Astrocyte (in vitro differentiated cells and primary cell): ENCODE results near the gene CELF2. TPM values are rescaled to one million over a fixed set of nuclear protein-coding genes. Genes with fewer than 3 reads are reported as not detected.

Source experiments
- DNase-seq: peaks from one replicate; pipeline ENCODE4 v3.0.0-alpha.2; 2010; ENCODE audit warnings: low read depth
- FAIRE-seq: peaks from 2 replicates; lab custom pipeline; 2011; peaks lifted over from hg19 to GRCh38; lab: Jason Lieb, UNC
- H2AFZ ChIP-seq: 2 replicates; pipeline ENCODE4 v1.6.0; 2012; ENCODE audit warnings: low read depth, low read length, inconsistent platforms
- H3K27ac ChIP-seq: 2 replicates; pipeline ENCODE4 v1.5.1; 2011; ENCODE audit warnings: low read depth, low read length, inconsistent platforms
- H3K27me3 ChIP-seq: 2 replicates; pipeline ENCODE4 v1.6.0; 2011; ENCODE audit warnings: low read length, inconsistent platforms; ENCODE audit not compliant: insufficient read depth
- H3K36me3 ChIP-seq: 2 replicates; pipeline ENCODE4 v1.5.1; 2011; ENCODE audit warnings: low read length, inconsistent platforms; ENCODE audit not compliant: insufficient read depth
- H3K4me1 ChIP-seq: 2 replicates; pipeline ENCODE4 v1.5.1; 2011; ENCODE audit warnings: low read length, inconsistent platforms; ENCODE audit not compliant: insufficient read depth
- H3K4me2 ChIP-seq: 2 replicates; pipeline ENCODE4 v1.6.0; 2012; ENCODE audit warnings: low read length, inconsistent platforms
- H3K4me3 ChIP-seq: 2 replicates; pipeline ENCODE4 v1.5.1; 2011; ENCODE audit warnings: low read depth, mild to moderate bottlenecking, low read length, inconsistent platforms; ENCODE audit not compliant: insufficient read depth
- H3K79me2 ChIP-seq: 2 replicates; pipeline ENCODE4 v1.6.0; 2012; ENCODE audit warnings: mild to moderate bottlenecking, low read length, inconsistent platforms; ENCODE audit not compliant: insufficient read depth
- H3K9ac ChIP-seq: 2 replicates; pipeline ENCODE4 v1.6.0; 2012; ENCODE audit warnings: mild to moderate bottlenecking, low read length, inconsistent platforms
- H3K9me3 ChIP-seq: 2 replicates; pipeline ENCODE4 v1.5.1; 2012; ENCODE audit warnings: low read depth, mild to moderate bottlenecking, low read length, inconsistent platforms; ENCODE audit not compliant: insufficient read depth
- H4K20me1 ChIP-seq: 2 replicates; pipeline ENCODE4 v1.6.0; 2012; ENCODE audit warnings: low read length, inconsistent platforms; ENCODE audit not compliant: insufficient read depth
- H3K27ac Mint-ChIP-seq: one replicate; pipeline ENCODE4 v1.8.0; 2021; ENCODE audit warnings: mild to moderate bottlenecking, mixed read lengths; ENCODE audit not compliant: unreplicated experiment
- H3K27me3 Mint-ChIP-seq: one replicate; pipeline ENCODE4 v1.8.0; 2021; ENCODE audit warnings: low read depth, mixed read lengths; ENCODE audit not compliant: unreplicated experiment
- H3K36me3 Mint-ChIP-seq: one replicate; pipeline ENCODE4 v1.8.0; 2021; ENCODE audit warnings: low read depth, mixed read lengths; ENCODE audit not compliant: unreplicated experiment
- H3K4me1 Mint-ChIP-seq: one replicate; pipeline ENCODE4 v1.8.0; 2021; ENCODE audit warnings: low read depth, mixed read lengths; ENCODE audit not compliant: unreplicated experiment
- H3K4me3 Mint-ChIP-seq: one replicate; pipeline ENCODE4 v1.8.0; 2021; ENCODE audit warnings: mild to moderate bottlenecking, moderate library complexity, mixed read lengths; ENCODE audit not compliant: unreplicated experiment
- H3K9me3 Mint-ChIP-seq: one replicate; pipeline ENCODE4 v1.8.0; 2021; ENCODE audit warnings: mild to moderate bottlenecking, mixed read lengths; ENCODE audit not compliant: unreplicated experiment
- EZH2 ChIP-seq: IDR thresholded peaks from 2 replicates; pipeline ENCODE4 v1.6.1; 2012; ENCODE audit warnings: mild to moderate bottlenecking, low read length, inconsistent platforms; ENCODE audit not compliant: insufficient read depth
- total RNA-seq: library from RNA; stranded (reverse); gene quantifications from 2 replicates; pipeline ENCODE4 v1.2.1, GENCODE V29; 2021
- TF ChIP-seq, protein P1 (sequence below): IDR thresholded peaks from 2 replicates; pipeline ENCODE4 v1.5.1; 2011; ENCODE audit warnings: low read depth, mild to moderate bottlenecking, inconsistent platforms, low read length, moderate library complexity; ENCODE audit not compliant: insufficient read depth

CELF2 gene
- total RNA-seq, 1 donor from 2014 or later, result 76.1 TPM

GRCh38 chr10:11311027-11311426 is 293.4 kb downstream of the CELF2 start:
- FAIRE-seq (no peak), DNase-seq (no peak)
- H3K9me3 ChIP-seq, result peaks cover 3% of the 10 kb centered on the region
- H3K4me1 Mint-ChIP-seq, result no peaks in the 10 kb centered on the region
- TF ChIP-seq, protein P1, sequence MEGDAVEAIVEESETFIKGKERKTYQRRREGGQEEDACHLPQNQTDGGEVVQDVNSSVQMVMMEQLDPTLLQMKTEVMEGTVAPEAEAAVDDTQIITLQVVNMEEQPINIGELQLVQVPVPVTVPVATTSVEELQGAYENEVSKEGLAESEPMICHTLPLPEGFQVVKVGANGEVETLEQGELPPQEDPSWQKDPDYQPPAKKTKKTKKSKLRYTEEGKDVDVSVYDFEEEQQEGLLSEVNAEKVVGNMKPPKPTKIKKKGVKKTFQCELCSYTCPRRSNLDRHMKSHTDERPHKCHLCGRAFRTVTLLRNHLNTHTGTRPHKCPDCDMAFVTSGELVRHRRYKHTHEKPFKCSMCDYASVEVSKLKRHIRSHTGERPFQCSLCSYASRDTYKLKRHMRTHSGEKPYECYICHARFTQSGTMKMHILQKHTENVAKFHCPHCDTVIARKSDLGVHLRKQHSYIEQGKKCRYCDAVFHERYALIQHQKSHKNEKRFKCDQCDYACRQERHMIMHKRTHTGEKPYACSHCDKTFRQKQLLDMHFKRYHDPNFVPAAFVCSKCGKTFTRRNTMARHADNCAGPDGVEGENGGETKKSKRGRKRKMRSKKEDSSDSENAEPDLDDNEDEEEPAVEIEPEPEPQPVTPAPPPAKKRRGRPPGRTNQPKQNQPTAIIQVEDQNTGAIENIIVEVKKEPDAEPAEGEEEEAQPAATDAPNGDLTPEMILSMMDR, result no peak
- no peak for TF ChIP-seq EZH2
- H3K27me3 Mint-ChIP-seq, result no peaks in the 10 kb centered on the region
- H3K27me3 ChIP-seq, result no peaks in the 10 kb centered on the region
- H3K79me2 ChIP-seq, result no peaks in the 10 kb centered on the region
- H3K27ac Mint-ChIP-seq, result no peak overlapping the region
- H3K36me3 ChIP-seq, result no peaks in the 10 kb centered on the region
- no peak overlapping the region for H3K4me3 Mint-ChIP-seq
- H3K9me3 Mint-ChIP-seq, result peaks cover 14% of the 10 kb centered on the region
- no peak overlapping the region for H2AFZ ChIP-seq
- H3K36me3 Mint-ChIP-seq, result peaks cover 57% of the 10 kb centered on the region
- no peaks in the 10 kb centered on the region for H3K4me1 ChIP-seq
- H3K4me2 ChIP-seq, result no peak overlapping the region
- H3K4me3 ChIP-seq, result no peak overlapping the region
- H4K20me1 ChIP-seq, result no peaks in the 10 kb centered on the region
- H3K27ac ChIP-seq, result no peak overlapping the region
- H3K9ac ChIP-seq, result no peak overlapping the region

- Histone ChIP-seq H3K27ac (no peak overlapping the region), H3K4me3 (no peak overlapping the region), H3K79me2 (no peaks in the 10 kb centered on the region), H4K20me1 (no peaks in the 10 kb centered on the region), H2AFZ (no peak overlapping the region), H3K27me3 (no peaks in the 10 kb centered on the region), H3K4me2 (no peak overlapping the region), H3K9ac (no peak overlapping the region), H3K36me3 (no peaks in the 10 kb centered on the region), H3K4me1 (no peaks in the 10 kb centered on the region), H3K9me3 (no peaks in the 10 kb centered on the region)
- Mint-ChIP-seq H3K9me3 (peaks cover 7% of the 10 kb centered on the region), H3K4me3 (no peak overlapping the region), H3K27me3 (no peaks in the 10 kb centered on the region), H3K36me3 (peaks cover 42% of the 10 kb centered on the region), H3K27ac (no peak overlapping the region), H3K4me1 (no peaks in the 10 kb centered on the region)
- DNase-seq (no peak), FAIRE-seq (no peak)
- TF ChIP-seq, protein P1, result no peak
- no peak for TF ChIP-seq EZH2
Observed at GRCh38 chr10:11313463-11313862, 295.8 kb downstream of the CELF2 start.

DNA sequence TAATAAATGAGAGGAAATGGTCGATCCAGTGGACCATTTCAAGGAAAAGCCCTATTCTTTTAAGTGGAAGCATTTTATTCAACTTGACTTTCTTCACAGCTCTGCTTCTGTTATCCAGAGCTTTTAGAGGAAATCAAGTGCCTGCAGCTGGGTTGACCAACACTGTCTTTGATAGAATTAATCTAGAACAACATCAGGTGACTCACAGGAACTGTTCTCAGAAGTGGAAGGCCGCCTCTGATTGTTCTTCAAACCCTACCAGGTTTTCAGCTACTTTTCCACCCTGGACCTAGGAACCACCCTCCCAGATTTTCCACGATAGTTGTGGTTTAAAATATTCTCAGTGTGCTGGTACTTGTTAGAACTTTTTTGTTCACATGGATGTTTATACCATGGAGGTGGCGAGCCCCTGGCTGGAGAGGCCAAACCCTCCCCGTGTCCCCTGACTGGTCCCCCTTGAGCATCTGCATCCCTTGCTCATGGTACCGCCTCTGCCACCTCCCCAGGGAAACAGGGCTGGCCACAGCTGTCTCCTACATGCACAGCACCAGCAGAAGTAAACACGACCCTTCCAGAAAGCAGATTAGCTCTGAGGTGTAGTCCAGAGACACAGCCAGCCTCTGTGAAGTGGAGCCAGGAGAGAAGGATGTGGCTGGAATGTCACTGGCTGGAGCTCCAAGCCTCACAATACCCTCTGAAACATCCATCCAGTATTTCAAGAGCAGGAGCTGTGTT is 300.4 kb downstream of the CELF2 start:
- FAIRE-seq, result no peak
- no peaks in the 10 kb centered on the region for H3K9me3 ChIP-seq
- no peak for TF ChIP-seq EZH2
- TF ChIP-seq, protein P1, result no peak
- Mint-ChIP-seq H3K4me3 (no peak overlapping the region), H3K9me3 (no peaks in the 10 kb centered on the region), H3K27me3 (no peaks in the 10 kb centered on the region), H3K27ac (no peak overlapping the region), H3K36me3 (peaks cover 38% of the 10 kb centered on the region), H3K4me1 (no peaks in the 10 kb centered on the region)
- H3K27ac ChIP-seq, result no peak overlapping the region
- no peaks in the 10 kb centered on the region for H3K27me3 ChIP-seq
- H3K9ac ChIP-seq, result no peak overlapping the region
- H3K4me2 ChIP-seq, result no peak overlapping the region
- H2AFZ ChIP-seq, result no peak overlapping the region
- no peak for DNase-seq
- no peak overlapping the region for H3K4me3 ChIP-seq
- no peaks in the 10 kb centered on the region for H3K79me2 ChIP-seq
- H3K4me1 ChIP-seq, result no peaks in the 10 kb centered on the region
- no peaks in the 10 kb centered on the region for H3K36me3 ChIP-seq
- no peaks in the 10 kb centered on the region for H4K20me1 ChIP-seq
